OCI-LY3 (cell line): ENCODE data around the gene MCCC1.

Source experiments
- CTCF ChIP-seq: fragments of 200-600, 300-600 bp; sonication (generic); IDR thresholded peaks from 2 replicates; pipeline ENCODE4 v1.5.1; 2014; ENCODE audit warnings: antibody characterized with exemption, low read length, low read depth
- EZH2phosphoT487 ChIP-seq: fragments of 200-600 bp; shearing (Covaris generic); IDR thresholded peaks from 2 replicates; pipeline ENCODE4 v1.6.1; 2018; ENCODE audit warnings: antibody characterized with exemption, mixed run types, low read depth

GRCh38 chr3:182979674-182980191 lies 119.6 kb downstream of the MCCC1 start:
- TF ChIP-seq CTCF, result no peak
- no peak for TF ChIP-seq EZH2phosphoT487
